GM18526 (cell line): ENCODE data around the gene USP17L5.
"Not testable (repeated sequence)": the region's sequence is repeated elsewhere in the genome, so short reads cannot be mapped to it uniquely, and the experiment has no call there.

Experiments used
- POLR2A ChIP-seq: IDR thresholded peaks from 3 replicates; pipeline ENCODE4 v1.6.1; 2011; ENCODE audit not compliant: insufficient read length; ENCODE audit errors: extremely low read depth

Gene USP17L5, protein sequence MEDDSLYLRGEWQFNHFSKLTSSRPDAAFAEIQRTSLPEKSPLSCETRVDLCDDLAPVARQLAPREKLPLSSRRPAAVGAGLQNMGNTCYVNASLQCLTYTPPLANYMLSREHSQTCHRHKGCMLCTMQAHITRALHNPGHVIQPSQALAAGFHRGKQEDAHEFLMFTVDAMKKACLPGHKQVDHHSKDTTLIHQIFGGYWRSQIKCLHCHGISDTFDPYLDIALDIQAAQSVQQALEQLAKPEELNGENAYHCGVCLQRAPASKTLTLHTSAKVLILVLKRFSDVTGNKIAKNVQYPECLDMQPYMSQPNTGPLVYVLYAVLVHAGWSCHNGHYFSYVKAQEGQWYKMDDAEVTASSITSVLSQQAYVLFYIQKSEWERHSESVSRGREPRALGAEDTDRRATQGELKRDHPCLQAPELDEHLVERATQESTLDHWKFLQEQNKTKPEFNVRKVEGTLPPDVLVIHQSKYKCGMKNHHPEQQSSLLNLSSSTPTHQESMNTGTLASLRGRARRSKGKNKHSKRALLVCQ

DNA sequence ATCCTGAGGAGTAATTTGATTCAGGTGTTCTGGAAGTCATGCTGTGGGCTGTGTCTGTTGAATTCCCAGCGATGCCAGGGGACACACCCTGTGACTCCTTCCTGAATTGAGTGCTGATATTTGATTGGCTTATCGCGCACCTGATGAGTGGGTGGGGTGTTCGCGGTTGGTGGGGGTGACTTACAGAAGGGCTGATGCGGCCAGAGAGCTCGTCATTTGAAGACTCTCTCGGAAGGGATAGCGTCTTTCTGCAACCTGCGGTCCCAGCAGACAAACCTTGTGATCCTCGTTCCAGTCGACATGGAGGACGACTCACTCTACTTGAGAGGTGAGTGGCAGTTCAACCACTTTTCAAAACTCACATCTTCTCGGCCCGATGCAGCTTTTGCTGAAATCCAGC, at the start of gene USP17L5:
Gene USP17L5, plus strand, starts transcription at position 301 of the 400 bp plus-strand sequence. Its CDS starts 0 bp downstream, at position 301.
- not testable (repeated sequence) for TF ChIP-seq POLR2A

GRCh38 chr4:9324865-9325264, 14.3 kb upstream of the USP17L5 start, which contains the start of gene USP17L24:
Gene USP17L24 (plus strand): TSS chr4:9325165. CDS start chr4:9325165, 0 bp downstream.
- TF ChIP-seq POLR2A: not testable (repeated sequence)

GRCh38 chr4:9329611-9330010, 9.6 kb upstream of the USP17L5 start, which contains the start of gene USP17L25:
Gene USP17L25 (plus strand): TSS chr4:9329911. CDS start chr4:9329911, 0 bp downstream.
- TF ChIP-seq POLR2A: not testable (repeated sequence)

DNA sequence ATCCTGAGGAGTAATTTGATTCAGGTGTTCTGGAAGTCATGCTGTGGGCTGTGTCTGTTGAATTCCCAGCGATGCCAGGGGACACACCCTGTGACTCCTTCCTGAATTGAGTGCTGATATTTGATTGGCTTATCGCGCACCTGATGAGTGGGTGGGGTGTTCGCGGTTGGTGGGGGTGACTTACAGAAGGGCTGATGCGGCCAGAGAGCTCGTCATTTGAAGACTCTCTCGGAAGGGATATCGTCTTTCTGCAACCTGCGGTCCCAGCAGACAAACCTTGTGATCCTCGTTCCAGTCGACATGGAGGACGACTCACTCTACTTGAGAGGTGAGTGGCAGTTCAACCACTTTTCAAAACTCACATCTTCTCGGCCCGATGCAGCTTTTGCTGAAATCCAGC, 4.8 kb upstream of the USP17L5 start, which contains the start of gene USP17L26:
Gene USP17L26, plus strand, starts transcription at position 301 of the 400 bp plus-strand sequence. Its CDS starts 0 bp downstream, at position 301.
- not testable (repeated sequence) for TF ChIP-seq POLR2A

- TF ChIP-seq POLR2A: not testable (repeated sequence)
Observed at GRCh38 chr4:9343848-9344247, 4.6 kb downstream of the USP17L5 start, which contains the start of gene USP17L27. Gene USP17L27 (plus strand): TSS chr4:9344148. CDS start chr4:9344148, 0 bp downstream.

GRCh38 chr4:9348593-9348992, 9.4 kb downstream of the USP17L5 start, which contains the start of gene USP17L28:
Gene USP17L28 (plus strand): TSS chr4:9348893. CDS start chr4:9348893, 0 bp downstream.
- TF ChIP-seq POLR2A: not testable (repeated sequence)

DNA sequence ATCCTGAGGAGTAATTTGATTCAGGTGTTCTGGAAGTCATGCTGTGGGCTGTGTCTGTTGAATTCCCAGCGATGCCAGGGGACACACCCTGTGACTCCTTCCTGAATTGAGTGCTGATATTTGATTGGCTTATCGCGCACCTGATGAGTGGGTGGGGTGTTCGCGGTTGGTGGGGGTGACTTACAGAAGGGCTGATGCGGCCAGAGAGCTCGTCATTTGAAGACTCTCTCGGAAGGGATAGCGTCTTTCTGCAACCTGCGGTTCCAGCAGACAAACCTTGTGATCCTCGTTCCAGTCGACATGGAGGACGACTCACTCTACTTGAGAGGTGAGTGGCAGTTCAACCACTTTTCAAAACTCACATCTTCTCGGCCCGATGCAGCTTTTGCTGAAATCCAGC, 14.1 kb downstream of the USP17L5 start, which contains the start of gene USP17L29:
Gene USP17L29, plus strand, starts transcription at position 301 of the 400 bp plus-strand sequence. Its CDS starts 0 bp downstream, at position 301.
- not testable (repeated sequence) for TF ChIP-seq POLR2A

- not testable (repeated sequence) for TF ChIP-seq POLR2A
Observed at GRCh38 chr4:9362829-9363228, 23.6 kb downstream of the USP17L5 start, which contains the start of gene USP17L30. Gene USP17L30 (plus strand): TSS chr4:9363129. CDS start chr4:9363129, 0 bp downstream.

- TF ChIP-seq POLR2A: no peak
Observed at GRCh38 chr4:9384126-9384525, 44.9 kb downstream of the USP17L5 start.
